Natural killer cell (primary cell): ENCODE data around the gene RYR3. TPM values are rescaled to one million over a fixed set of nuclear protein-coding genes. Genes with fewer than 3 reads are reported as not detected.

Experiments used
- ATAC-seq, 3 donors: fragments of 150-1000 bp in 2 of 3; fragments of 200-7000 bp in 1 of 3; cut with Tn5 transposase; 1 replicate in 1 of 3; 2 replicates in 2 of 3; pipeline ENCODE4 v1.10.0; 2021; ENCODE audit warnings: mild to moderate bottlenecking in 2 of 3, moderate library complexity in 2 of 3
- DNase-seq, 2 donors: peaks; one replicate each; pipeline versions ENCODE4 v3.0.0 to v3.0.0-alpha.2; 2013 to 2021; ENCODE audit warnings: mixed read lengths in 1 of 2
- H3K27ac ChIP-seq: one replicate; pipeline ENCODE4 v1.5.1; 2013; ENCODE audit warnings: mild to moderate bottlenecking, low read length
- H3K27me3 ChIP-seq: one replicate; pipeline ENCODE4 v1.6.1; 2013; ENCODE audit warnings: low read length; ENCODE audit not compliant: control insufficient read depth, insufficient read depth
- H3K36me3 ChIP-seq: one replicate; pipeline ENCODE4 v1.6.1; 2013; ENCODE audit warnings: low read length; ENCODE audit not compliant: control insufficient read depth, insufficient read depth
- H3K4me1 ChIP-seq: one replicate; pipeline ENCODE4 v1.6.1; 2013; ENCODE audit warnings: low read length; ENCODE audit not compliant: control insufficient read depth, insufficient read depth
- H3K4me3 ChIP-seq: one replicate; pipeline ENCODE4 v1.5.1; 2013; ENCODE audit warnings: low read length
- H3K9me3 ChIP-seq: one replicate; pipeline ENCODE4 v1.6.1; 2013; ENCODE audit warnings: low read length; ENCODE audit not compliant: control insufficient read depth, insufficient read depth
- H3K27ac Mint-ChIP-seq, 2 donors: one replicate each; pipeline ENCODE4 v1.8.0; 2022; ENCODE audit warnings: mild to moderate bottlenecking in 2 of 2, mixed read lengths in 2 of 2, moderate library complexity in 1 of 2
- H3K27me3 Mint-ChIP-seq, 2 donors: one replicate each; pipeline ENCODE4 v1.8.0; 2022; ENCODE audit warnings: low read depth in 2 of 2, mixed read lengths in 2 of 2
- H3K36me3 Mint-ChIP-seq: one replicate; pipeline ENCODE4 v1.8.0; 2022; ENCODE audit warnings: mixed read lengths
- H3K4me1 Mint-ChIP-seq, 2 donors: one replicate each; pipeline ENCODE4 v1.8.0; 2022; ENCODE audit warnings: mixed read lengths in 2 of 2
- H3K4me3 Mint-ChIP-seq: one replicate; pipeline ENCODE4 v1.8.0; 2022; ENCODE audit warnings: mild to moderate bottlenecking, moderate library complexity, mixed read lengths
- H3K9me3 Mint-ChIP-seq, 2 donors: one replicate each; pipeline ENCODE4 v1.8.0; 2022; ENCODE audit warnings: mixed read lengths in 2 of 2
- CTCF ChIP-seq: fragments of 200-600 bp; IDR thresholded peaks from one replicate; pipeline ENCODE4 v1.8.0; 2022; ENCODE audit warnings: antibody characterized with exemption
- WGBS: methylation state at CpG from one replicate; pipeline ENCODE4 v1.1.7; 2013; ENCODE audit warnings: missing lambda C conversion rate; ENCODE audit not compliant: insufficient coverage; 5-methylcytosine and 5-hydroxymethylcytosine counted together
- intact Hi-C: fragments of 100-400 bp; cut with micrococcal nuclease; formaldehyde crosslinking; loops from one replicate; pipeline ENCODE4 v1.14.2; 2022
- total RNA-seq, 4 donors: library from RNA; stranded (reverse); fragments of 120-200 nt in 1 of 4; gene quantifications; one replicate each; pipeline versions ENCODE4 v1.2.3 to v1.2.4, GENCODE V29; 2013 to 2022

The RYR3 gene
- total RNA-seq, 3 donors from 2014 or later (not counting 1 experiment from before 2014, with no cell fraction given): 0.09 to 6.2 TPM; not detected in 1

- WGBS: 89% methylated on average over 3 of the region's 3 CpGs
- no peak for TF ChIP-seq CTCF
Observed at GRCh38 chr15:33489335-33489734, 178.6 kb downstream of the RYR3 start.

GRCh38 chr15:33490703-33491102, 179.9 kb downstream of the RYR3 start:
- Mint-ChIP-seq H3K27ac (no peak overlapping the region), H3K4me1 (no peaks in the 10 kb centered on the region), H3K9me3 (peaks cover 0 to 5% of the 10 kb centered on the region in 2 donors), H3K4me3 (no peak overlapping the region), H3K27me3 (peaks cover 5 to 11% of the 10 kb centered on the region in 2 donors), H3K36me3 (no peaks in the 10 kb centered on the region)
- Histone ChIP-seq H3K27me3 (no peaks in the 10 kb centered on the region), H3K9me3 (no peaks in the 10 kb centered on the region), H3K4me1 (no peaks in the 10 kb centered on the region), H3K4me3 (no peak overlapping the region), H3K27ac (no peak overlapping the region), H3K36me3 (no peaks in the 10 kb centered on the region)
- TF ChIP-seq CTCF: no peak
- DNase-seq (no peak), ATAC-seq (no peak)
- intact Hi-C loops: no loop called here
- 25% methylated on average over 1 of the region's 1 CpG for WGBS

More at GRCh38 chr15:33489335-33489734, 178.6 kb downstream of the RYR3 start:
- DNase-seq (no peak), ATAC-seq (no peak)
- peaks cover 0 to 5% of the 10 kb centered on the region in 2 donors for H3K9me3 Mint-ChIP-seq
- no peaks in the 10 kb centered on the region for H3K36me3 Mint-ChIP-seq
- peaks cover 3 to 11% of the 10 kb centered on the region in 2 donors for H3K27me3 Mint-ChIP-seq
- H3K27ac Mint-ChIP-seq: no peak overlapping the region
- H3K27ac ChIP-seq: no peak overlapping the region
- no peaks in the 10 kb centered on the region for H3K9me3 ChIP-seq
- H3K4me3 Mint-ChIP-seq: no peak overlapping the region
- no peaks in the 10 kb centered on the region for H3K4me1 ChIP-seq
- no peaks in the 10 kb centered on the region for H3K4me1 Mint-ChIP-seq
- H3K27me3 ChIP-seq: no peaks in the 10 kb centered on the region
- intact Hi-C loops: no loop called here
- no peaks in the 10 kb centered on the region for H3K36me3 ChIP-seq
- H3K4me3 ChIP-seq: no peak overlapping the region

- H3K9me3 ChIP-seq: no peaks in the 10 kb centered on the region
- no peak overlapping the region for H3K4me3 ChIP-seq
- no peak overlapping the region for H3K27ac ChIP-seq
- no peak for ATAC-seq
- no peaks in the 10 kb centered on the region for H3K36me3 Mint-ChIP-seq
- H3K4me1 Mint-ChIP-seq: no peaks in the 10 kb centered on the region
- no peak for DNase-seq
- H3K9me3 Mint-ChIP-seq: peaks cover 0 to 3% of the 10 kb centered on the region in 2 donors
- no peaks in the 10 kb centered on the region for H3K36me3 ChIP-seq
- no peaks in the 10 kb centered on the region for H3K27me3 ChIP-seq
- 86% methylated on average over 6 of the region's 6 CpGs for WGBS
- TF ChIP-seq CTCF: no peak
- H3K27me3 Mint-ChIP-seq: peaks cover 8 to 11% of the 10 kb centered on the region in 2 donors
- H3K27ac Mint-ChIP-seq: no peak overlapping the region
- intact Hi-C loops: no loop called here
- H3K4me1 ChIP-seq: no peaks in the 10 kb centered on the region
- no peak overlapping the region for H3K4me3 Mint-ChIP-seq
Observed at GRCh38 chr15:33492434-33493052, 181.8 kb downstream of the RYR3 start.

GRCh38 chr15:33494306-33494705, 183.5 kb downstream of the RYR3 start:
- intact Hi-C loops: no loop called here
- no peak for TF ChIP-seq CTCF
- peaks cover 0 to 4% of the 10 kb centered on the region in 2 donors for H3K9me3 Mint-ChIP-seq

More at GRCh38 chr15:33494306-33494705, 183.5 kb downstream of the RYR3 start:
- DNase-seq (no peak), ATAC-seq (no peak)
- no peaks in the 10 kb centered on the region for H3K4me1 ChIP-seq
- H3K27ac ChIP-seq: no peak overlapping the region
- peaks cover 11% of the 10 kb centered on the region in 2 donors for H3K27me3 Mint-ChIP-seq
- H3K27me3 ChIP-seq: no peaks in the 10 kb centered on the region
- no peak overlapping the region for H3K27ac Mint-ChIP-seq
- H3K36me3 ChIP-seq: no peaks in the 10 kb centered on the region
- no peaks in the 10 kb centered on the region for H3K4me1 Mint-ChIP-seq
- H3K36me3 Mint-ChIP-seq: no peaks in the 10 kb centered on the region
- no peak overlapping the region for H3K4me3 Mint-ChIP-seq
- no peaks in the 10 kb centered on the region for H3K9me3 ChIP-seq
- no peak overlapping the region for H3K4me3 ChIP-seq
